COLO829 (cell line): Measurements from ENCODE around the gene XIRP2.
"Not testable (repeated sequence)": the region's sequence is repeated elsewhere in the genome, so short reads cannot be mapped to it uniquely, and the experiment has no call there.

Experiments used
- DNase-seq: peaks from one replicate; pipeline ENCODE4 v3.0.0; 2012; ENCODE audit warnings: low spot score

The XIRP2 gene

DNA sequence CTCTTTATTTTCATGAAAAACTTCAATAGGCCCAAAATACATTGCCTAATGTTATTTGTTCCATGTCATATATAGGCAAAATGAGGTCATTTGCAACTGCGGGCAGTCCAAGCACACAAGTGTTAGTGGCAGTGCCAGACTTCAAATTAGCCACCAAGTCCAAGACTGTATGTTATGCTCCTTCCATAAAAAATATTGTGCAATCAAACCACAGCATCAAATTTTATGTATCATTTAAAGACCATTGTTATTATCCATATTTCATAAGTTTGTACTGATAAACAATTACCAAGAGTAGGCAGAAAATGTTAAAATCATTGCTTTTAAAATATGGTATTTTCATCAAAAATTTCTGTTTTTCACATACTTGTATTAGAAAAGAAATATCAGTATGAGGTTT is 54.1 kb downstream of the XIRP2 start:
- no peak for DNase-seq

DNA sequence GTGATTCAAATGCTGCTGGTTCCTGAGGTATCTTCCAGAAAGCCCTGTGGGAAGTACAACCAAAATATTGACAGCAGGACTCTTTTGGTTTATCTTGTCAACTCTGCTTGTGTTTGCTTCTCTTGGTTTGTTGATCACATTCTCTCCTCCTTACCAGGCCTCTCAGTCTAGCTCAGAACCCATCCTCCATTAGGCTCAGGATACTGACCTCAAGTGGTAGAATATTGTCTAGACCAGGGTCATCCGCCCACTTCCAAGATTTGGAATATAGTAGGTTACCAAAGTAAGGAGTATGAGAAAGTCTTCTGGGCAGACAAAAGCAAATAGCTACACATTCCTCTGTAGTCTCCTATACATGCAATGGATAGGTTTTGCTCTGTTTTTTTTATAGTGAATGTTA is 56.6 kb downstream of the XIRP2 start:
- DNase-seq, result no peak

DNA sequence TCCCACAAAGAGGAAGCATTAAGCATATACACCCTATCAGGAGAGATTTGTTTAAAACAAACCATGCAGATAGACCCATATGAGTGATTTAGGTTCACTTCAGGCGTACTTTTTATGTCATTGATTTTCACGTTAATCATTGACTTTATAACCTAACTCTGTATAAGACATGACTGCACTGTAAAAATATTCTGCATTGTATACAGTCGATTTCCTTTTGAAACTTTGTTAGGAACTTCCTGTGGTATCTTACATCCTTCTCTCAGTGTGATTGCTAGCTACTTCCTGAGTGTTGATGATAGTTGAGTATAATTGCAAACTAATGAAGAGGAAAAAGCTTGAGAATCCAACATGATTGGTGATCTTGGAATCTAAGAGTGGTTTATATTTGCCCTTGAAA is 69.4 kb downstream of the XIRP2 start:
- no peak for DNase-seq

DNA sequence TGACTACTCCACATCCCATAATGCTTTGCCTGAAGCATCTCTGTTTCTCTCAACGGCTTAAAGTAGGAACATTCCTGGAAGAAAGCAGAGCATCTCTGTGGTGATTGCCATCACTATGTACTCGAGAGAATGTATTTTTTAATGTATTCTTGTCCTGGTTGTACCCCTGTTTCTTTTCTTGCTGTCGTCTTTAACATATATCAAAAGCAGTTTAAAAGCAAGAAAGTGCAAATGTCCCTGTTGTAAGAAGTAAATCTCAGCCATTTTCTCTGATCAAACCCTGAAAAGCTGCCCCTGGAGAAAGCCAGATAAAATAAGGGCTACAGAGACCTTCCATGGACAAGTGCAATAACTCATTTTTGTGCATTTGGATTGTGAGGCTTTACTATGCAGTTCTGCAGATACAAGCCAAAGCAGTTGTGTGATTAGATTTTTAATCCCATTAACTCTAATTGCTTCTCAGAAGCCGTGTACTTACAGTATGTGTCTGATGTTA is 70.8 kb downstream of the XIRP2 start:
- no peak for DNase-seq

DNA sequence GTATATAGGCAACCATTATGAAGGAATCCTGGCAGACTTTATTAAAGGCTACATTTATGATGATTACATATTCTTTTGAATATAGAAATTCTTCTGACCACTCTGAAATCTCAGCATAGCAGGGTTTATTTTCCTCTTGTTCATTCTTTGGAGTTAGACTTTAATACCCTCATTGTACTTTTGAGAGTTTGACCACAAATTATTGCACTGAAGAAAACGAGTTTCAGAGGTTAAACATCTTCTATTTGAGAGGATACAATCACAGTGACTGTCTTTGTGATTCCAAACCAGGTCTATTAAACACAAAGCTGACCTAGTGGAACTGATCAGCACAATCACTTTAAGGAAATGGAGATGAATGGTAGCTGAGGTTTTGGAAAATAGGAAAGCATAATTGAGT is 71.3 kb downstream of the XIRP2 start:
- peak; percentile 13 for DNase-seq

DNA sequence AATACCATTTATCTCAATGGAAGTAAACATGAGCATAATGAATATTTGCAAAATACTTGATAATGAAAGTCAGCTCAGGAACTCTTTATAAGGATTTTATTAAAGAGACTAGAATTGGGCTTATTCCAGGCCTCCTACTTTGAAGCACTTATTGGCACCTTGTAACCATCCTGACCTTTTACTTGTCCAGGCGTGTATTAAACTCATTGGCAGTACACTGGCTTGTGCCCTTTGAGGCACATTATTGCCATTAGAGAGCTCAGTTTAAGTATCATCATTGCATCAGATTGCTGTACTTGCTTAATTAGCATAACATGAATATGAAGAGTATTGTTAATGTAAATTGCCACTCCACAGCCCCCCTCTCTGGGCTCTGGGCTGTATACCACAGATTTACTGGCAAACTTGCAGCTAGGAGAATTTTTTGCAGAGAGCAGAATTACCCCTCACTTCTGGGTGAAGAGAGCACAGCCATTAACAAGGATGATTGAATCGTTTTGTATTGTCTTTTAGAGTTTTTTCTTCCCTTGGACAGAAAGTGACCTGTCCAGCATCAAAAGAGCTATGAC is 72.5 kb downstream of the XIRP2 start:
- DNase-seq, result no peak

DNA sequence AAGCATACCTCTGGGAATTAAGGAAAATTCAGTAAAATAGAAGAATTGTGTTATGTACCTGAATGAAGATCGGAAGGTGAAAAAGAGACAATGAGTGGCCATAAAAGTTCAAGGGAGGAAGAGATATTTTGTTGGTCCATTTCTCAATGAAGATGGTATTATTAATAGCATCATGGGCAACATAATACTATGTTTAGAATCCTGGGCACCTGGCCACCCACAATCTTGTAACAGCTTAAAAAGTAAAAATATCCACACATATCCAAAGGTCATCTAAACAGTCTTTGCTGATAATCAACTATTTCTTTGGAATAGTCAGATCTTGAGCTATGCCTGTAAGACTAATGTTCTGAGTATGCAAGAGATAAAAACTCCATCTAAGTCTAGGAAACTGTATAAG is 73.7 kb downstream of the XIRP2 start:
- no peak for DNase-seq

DNA sequence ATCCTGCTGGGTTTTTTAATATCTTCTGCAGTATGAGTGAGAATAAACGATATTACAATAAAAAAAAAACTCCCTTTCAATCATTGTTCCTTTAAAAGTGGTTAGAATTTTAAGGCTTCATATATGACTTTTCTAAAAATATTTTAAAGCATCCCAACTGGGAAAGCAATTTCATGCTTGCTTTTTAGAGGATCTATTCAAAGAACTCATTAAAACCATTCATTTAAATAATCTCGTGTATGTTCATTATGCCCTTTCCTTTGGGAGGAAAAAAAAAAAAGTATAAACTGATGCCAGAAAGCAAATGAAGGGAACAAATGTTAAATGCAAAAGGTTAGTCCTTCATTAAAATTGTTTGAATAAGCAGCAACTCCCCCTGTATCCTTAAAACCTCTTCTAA is 81.2 kb downstream of the XIRP2 start:
- DNase-seq, result no peak

DNA sequence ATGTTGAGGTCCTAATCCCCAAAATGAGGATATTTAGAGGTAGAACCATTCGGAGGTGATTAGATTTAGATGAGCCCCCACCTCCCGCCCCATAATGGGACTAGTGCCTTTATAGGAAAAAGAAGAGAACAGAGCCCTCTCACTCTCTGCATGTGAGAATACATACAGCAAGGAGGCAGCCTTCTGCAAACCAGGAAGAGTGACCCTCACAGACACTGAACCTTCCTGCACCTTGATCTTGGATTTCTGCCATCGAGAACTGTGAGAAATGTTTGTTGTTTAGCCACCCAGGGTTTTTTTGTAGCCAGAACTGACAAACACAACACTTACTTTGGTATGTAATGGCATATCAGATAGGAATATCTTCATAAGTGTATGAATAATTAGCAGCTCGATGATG is 83.7 kb downstream of the XIRP2 start:
- DNase-seq, result no peak

DNA sequence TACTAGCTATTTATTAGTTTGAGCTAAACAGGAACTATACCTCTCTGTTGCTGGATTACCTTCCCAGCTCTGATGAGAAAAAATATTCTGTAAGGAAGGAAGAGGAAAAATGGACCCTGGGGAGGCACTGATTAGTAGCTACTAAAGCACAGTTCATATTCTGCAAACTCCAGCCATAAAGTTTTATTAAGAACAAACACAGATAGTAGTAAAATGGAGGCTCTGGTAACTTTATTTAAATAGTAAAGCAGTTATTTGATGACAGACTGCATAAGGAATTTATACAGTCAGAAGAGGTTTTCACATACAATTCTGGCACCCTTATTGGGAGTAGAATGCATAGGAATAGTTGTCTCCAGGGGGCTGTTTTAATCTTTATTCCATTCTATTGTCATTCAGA is 84.1 kb downstream of the XIRP2 start:
- no peak for DNase-seq

DNA sequence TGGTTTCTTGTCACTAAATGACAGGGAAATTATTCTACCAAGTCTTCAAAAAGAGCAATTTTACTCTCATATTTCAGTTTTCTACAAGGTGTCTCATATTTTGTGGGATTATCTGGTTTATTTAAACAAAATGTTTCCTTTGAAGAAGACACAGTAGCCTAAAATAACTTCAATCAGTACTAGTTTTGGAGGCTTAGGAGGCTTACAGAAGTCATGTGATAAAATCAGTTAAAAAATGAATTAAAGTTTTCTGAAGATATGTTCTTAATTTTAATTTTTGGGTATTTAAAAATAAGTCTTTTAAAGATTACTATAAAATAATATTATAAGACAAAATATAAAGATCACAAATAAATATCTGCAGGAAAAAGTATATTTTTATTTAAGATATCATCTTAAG is 95.9 kb downstream of the XIRP2 start:
- no peak for DNase-seq

DNA sequence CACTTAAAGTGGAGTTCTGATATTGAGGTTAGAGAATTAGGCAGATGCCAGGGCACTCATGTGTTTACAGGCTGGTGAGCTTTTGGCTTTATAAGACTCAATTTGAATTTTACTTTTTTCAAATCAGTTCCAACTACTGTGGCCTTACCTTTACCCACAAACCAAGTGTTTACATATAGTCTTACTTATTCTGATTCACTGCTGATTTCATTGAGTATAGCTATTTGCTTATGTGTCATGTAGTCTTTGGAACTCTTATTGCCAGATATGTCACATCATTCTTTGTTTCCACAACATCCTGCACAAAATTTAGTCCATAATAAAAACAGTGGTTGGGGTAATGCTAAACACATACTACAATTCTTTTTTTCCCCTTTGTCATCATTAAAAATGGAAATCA is 96.5 kb downstream of the XIRP2 start:
- DNase-seq, result no peak

DNA sequence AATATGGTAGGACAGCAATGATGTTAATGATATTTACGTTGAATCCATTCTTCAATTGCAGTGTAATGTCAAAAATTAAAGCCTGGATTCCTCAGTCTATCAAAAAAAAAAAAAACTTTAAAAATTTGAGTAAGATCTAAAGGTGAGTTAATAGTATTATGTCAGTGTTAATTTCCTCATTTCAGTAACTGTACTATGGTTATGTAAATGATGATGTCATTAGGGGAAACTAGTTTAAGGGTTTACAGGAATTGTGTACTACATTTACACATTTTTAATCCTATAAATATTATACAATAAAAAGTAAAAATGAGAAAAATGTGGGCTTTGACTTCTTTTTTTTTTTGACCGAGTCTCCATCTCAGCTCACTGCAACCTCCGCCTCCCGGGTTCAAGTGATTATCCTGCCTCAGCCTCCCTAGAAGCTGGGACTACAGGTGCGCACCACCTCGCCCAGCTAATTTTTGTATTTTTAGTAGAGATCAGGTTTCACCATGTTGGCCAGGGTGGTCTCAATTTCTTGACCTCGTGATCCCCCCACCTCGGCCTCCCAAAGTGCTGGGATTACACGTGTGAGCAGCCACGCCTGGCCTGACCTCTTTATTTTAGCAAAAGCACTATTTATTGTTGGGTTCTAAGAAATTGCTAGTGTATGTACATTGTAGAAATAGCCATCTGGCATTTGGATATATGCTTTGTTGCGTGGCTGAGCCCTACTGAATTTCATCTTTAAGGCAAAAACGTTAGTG is 106.5 kb downstream of the XIRP2 start:
- no peak for DNase-seq

DNA sequence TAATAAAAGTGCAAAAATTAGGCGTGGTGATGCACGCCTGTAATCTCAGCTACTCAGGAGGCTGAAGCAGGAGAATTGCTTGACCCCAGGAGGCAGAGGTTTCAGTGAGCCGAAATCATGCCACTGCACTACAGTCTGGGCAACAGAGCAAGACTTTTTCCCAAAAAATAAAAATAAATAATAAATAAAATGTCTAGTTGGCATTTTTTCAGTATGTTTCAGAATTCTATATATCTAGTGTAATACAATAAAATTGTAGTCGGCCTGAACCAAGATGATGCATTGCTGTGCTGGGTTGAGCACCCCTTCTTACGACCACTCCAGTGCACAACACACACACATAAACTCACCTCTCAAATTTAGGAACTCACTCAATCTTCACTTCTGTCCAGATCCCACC is 108.2 kb downstream of the XIRP2 start:
- no peak for DNase-seq

DNA sequence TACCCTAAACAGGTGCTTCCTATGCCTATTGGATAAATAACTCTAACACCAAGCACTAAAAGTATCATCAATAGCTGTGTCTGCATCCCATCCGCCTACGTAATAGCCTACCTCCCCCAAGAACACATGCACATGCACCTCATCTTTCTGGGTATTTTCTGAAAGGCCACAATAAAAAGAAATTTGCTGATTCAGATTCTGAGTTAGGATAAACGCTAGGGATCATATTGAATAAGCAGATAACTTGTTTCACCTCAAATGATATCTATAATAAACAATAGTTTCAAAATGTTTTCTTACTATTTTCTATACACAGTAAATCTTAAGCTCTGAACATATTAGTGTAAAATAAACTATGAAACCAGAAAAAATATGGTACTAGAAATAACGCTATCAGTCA is 112.9 kb downstream of the XIRP2 start:
- DNase-seq, result no peak

DNA sequence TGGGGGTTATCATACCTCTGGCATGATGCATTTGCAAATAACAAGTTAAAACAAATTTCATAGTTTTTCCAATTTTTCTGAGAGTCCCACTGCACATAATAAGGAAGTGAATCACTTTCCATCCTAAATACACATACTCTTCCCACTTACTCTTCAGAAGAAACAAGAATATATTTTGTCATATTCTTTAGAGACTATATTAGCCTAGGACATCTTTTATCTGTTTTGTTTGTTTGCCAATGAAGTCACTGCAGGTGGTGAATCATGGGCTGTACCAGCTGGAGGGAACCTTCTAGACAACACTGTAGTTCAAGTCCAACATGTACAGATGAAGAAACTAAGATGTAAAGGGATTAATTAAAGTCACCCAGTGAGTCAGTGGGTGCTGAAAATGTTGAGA is 116.8 kb downstream of the XIRP2 start:
- no peak for DNase-seq

DNA sequence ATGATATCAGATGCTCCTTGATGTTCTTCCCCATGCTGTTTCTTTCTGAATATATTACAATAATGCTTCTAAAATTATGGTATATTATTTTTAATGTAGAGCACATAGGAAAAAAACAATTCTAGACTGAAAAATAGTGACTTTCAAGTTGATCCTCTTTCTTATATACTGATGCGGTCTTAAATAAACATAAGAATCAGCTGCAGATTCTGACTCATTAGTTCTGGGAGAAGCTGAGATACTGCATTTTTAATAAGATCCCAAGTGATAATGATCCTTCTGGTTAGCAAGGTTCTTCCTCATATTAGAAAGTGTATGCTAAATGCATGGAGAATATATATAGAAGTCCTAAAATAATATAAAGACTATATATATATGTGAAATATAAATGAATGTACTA is 124.9 kb downstream of the XIRP2 start:
- no peak for DNase-seq

DNA sequence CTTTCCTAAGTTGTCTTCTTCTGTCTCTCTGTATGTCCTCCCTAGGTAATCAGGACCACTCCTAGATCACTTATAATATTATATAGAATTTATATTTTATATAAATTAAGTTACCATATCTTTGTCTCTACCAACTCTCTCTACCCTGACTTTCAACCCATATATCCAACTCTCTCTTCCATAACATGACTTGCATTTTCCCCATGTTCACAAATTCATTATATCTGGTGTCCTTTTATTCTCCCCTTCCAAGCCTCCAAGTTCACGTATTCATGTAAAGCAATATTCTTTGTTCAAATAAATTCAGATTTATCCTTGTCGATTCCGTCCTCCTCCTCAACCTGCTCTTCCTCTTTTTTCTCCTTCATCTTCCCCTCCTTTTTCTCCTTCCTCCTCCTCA is 127.5 kb downstream of the XIRP2 start:
- no peak for DNase-seq

DNA sequence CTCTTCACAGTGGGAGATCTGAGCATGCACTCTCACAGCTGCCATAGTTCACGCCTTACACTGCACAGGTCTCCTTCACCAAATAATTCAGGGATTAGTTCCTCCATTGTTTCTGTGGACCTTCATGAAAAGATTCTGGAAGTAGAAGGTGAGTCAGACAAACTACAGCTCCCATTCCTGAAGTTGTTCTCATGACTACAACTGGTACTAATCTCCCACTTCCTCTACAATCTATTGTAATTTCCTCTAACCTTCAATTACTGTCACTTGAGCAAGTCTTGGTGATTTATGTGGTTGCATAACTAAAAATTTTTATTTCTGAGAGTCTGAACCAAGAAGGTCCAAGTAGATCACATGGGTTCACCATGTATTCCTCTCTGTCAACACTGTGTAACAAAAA is 128.7 kb downstream of the XIRP2 start:
- DNase-seq, result no peak

DNA sequence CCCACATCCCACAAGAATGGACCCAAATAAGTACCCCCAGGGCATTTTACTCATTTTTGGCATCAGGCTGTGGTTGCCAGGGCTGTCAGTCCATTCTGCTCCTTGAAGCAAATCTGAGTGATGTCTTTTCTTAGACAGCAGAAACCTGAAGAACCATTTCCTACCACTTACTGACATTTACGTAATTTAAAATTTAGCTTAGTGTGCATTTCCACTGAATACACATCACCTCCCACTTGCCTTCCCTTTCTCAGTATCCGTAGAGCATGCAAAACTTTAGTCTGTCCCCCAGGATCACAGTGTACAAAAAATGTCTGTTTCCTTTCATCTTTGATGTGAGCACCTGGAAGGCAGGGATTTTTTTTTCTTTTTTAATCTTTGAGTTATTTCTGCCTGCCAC is 130.3 kb downstream of the XIRP2 start:
- no peak for DNase-seq

DNA sequence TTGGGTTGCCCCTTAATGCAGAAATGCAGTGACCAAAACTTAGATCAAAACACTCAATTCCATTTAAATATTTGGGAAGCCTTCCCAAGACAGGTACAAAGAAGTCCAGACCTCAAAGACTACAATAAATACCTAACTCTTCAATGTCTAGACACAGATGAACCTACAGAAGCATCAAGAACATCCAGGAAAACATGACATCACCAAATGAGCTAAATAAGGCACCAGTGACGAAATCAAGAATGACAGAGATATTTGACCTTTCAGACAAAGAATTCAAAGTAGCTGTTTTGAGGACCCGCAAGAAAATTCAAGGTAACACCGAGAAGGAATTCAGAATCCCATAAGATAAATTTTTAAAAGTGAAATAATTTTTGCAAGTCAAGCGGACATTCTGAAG is 140.2 kb downstream of the XIRP2 start:
- DNase-seq, result no peak

DNA sequence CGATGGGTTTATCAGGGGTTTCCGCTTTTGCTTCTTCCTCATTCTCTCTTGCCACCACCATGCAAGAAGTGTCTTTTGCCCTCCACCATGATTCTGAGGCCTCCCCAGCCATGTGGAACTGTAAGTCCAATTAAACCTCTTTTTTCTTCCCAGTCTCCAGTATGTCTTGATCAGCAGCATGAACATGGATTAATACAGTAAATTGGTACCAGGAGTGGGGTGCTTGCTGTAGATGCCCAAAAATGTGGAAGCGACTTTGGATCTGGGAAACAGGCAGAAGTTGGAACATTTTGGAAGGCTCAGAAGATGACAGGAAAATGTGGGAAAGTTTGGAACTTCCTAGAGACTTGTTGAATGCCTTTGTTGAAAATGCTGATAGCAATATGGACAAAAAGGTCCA is 146.7 kb downstream of the XIRP2 start:
- not testable (repeated sequence) for DNase-seq

DNA sequence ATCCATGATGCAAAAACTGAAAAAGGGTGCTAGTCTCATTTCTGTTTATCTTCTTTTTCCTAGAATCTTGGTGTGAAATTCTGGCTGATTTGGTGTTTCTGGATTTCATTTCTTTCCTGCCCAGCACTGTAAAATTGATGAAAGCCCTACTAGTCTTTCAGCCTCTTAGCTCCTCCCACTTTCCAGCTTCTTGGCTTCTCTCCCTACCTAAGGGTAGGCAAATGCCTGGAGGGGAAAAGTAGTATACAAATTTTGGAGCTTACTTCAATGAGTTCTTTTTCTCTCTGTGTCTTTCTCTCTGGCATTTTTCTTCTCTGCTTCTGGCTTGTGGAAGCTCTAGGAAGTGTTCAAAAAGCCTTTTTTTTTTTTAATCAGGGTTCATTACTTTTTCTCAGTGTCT is 160.5 kb downstream of the XIRP2 start:
- peak; percentile 19 for DNase-seq

DNA sequence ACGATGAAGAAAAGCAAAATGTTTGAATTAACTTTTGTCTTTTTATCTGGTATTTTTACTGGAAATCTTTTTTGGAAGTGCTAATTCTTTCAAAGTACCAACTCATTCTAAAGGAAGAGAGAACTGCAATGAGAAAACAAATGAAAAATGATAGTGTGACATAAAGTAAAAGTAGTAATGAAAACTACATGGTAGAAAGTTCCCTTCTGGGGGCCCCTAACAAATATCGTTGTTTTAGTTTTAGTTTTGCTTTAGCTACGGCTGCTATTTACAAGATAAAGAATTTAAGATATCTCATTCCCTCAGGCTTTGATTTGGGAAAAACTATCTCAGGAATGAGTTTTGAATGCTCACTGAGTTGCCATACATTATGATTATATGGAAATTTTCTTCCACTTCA is 161.4 kb downstream of the XIRP2 start:
- DNase-seq, result no peak
